Right cardiac atrium (tissue), 5 donors: ENCODE measurements around the gene SLC20A1. TPM values are rescaled to one million over a fixed set of nuclear protein-coding genes. Genes with fewer than 3 reads are reported as not detected.

Source experiments
- ATAC-seq, 2 donors: fragments of 200-7000 bp; cut with Tn5 transposase; one replicate each; pipeline versions ENCODE4 v1.8.0 to v1.9.1; 2020; ENCODE audit warnings: moderate library complexity in 2 of 2, mild to moderate bottlenecking in 1 of 2
- DNase-seq, 3 donors: peaks; one replicate each; pipeline ENCODE4 v3.0.0-alpha.2; 2020
- H3K27ac ChIP-seq: one replicate; pipeline ENCODE4 v1.5.1; 2013; ENCODE audit warnings: mild to moderate bottlenecking, low read length, control low read depth, moderate library complexity
- H3K27me3 ChIP-seq: one replicate; pipeline ENCODE4 v1.6.1; 2013; ENCODE audit not compliant: control insufficient read depth, insufficient read depth
- H3K4me1 ChIP-seq: one replicate; pipeline ENCODE4 v1.6.1; 2013; ENCODE audit warnings: low read length; ENCODE audit not compliant: control insufficient read depth, insufficient read depth
- H3K4me3 ChIP-seq: one replicate; pipeline ENCODE4 v1.5.1; 2013; ENCODE audit warnings: low read length, control low read depth
- H3K9me3 ChIP-seq: one replicate; pipeline ENCODE4 v1.6.1; 2013; ENCODE audit warnings: low read length; ENCODE audit not compliant: control insufficient read depth
- WGBS: extraction: QIAGEN DNeasy Blood & Tissue Kit; methylation state at CpG from one replicate; pipeline ENCODE4 v1.1.7; 2013; 5-methylcytosine and 5-hydroxymethylcytosine counted together
- intact Hi-C, 4 donors: fragments of 100-400 bp; cut with DNase I; formaldehyde crosslinking; loops; one replicate each; pipeline versions ENCODE4 v1.11.0 to v1.14.0; 2022 to 2023
- polyA plus RNA-seq: library from polyadenylated mRNA; stranded (reverse); fragments of 200-250 nt; gene quantifications from one replicate; pipeline ENCODE4 v1.2.3, GENCODE V29; 2013
- total RNA-seq, 4 donors: library from RNA; stranded (reverse); fragmentation: NEBNext Ultra II Directional; extraction: Animal tissue kit (Norgen Biotek cat#: 25700); gene quantifications; one replicate each; pipeline ENCODE4 v1.2.1, GENCODE V29; 2021
- donor health status: healthy with polysubstance abuse.
- donor health status: DM: no; HTN: yes; CAD: no.
- donor health status: DM: no; HTN: no; CAD: no.
- donor health status: DM: no; HTN: yes; CAD: no; lungs with severe emphysema.
- donor health status: DM: yes; HTN: yes; CAD: no.

SLC20A1 gene
- total and polyA plus RNA-seq, 5 donors = 8.6 to 24.2 (median 14.9) TPM

GRCh38 chr2:112639936-112640335, 5.8 kb upstream of the SLC20A1 start:
- peaks cover 5% of the 10 kb centered on the region for H3K4me1 ChIP-seq
- no peak for ATAC-seq
- intact Hi-C loops = no loop called here
- H3K4me3 ChIP-seq = no peak overlapping the region
- H3K27me3 ChIP-seq = no peaks in the 10 kb centered on the region
- WGBS = 91% methylated on average over 3 of the region's 3 CpGs
- H3K9me3 ChIP-seq = no peaks in the 10 kb centered on the region
- no peak for DNase-seq
- H3K27ac ChIP-seq = no peak overlapping the region

GRCh38 chr2:112640467-112640799, 5.3 kb upstream of the SLC20A1 start:
- no peak for ATAC-seq
- no peaks in the 10 kb centered on the region for H3K9me3 ChIP-seq
- H3K27ac ChIP-seq = no peak overlapping the region
- DNase-seq = no peak
- H3K4me3 ChIP-seq = no peak overlapping the region
- H3K27me3 ChIP-seq = no peaks in the 10 kb centered on the region
- WGBS = 95% methylated on average over 2 of the region's 2 CpGs
- intact Hi-C loops = no loop called here
- peaks cover 5% of the 10 kb centered on the region for H3K4me1 ChIP-seq

- peak in 1 of 3 donors; percentile 32 for DNase-seq
- Histone ChIP-seq H3K4me1 (peaks cover 5% of the 10 kb centered on the region), H3K9me3 (no peaks in the 10 kb centered on the region), H3K4me3 (no peak overlapping the region), H3K27me3 (no peaks in the 10 kb centered on the region), H3K27ac (no peak overlapping the region)
- WGBS = 52% methylated on average over 8 of the region's 8 CpGs
- intact Hi-C loops = no loop called here
- ATAC-seq = no peak
These were observed 4.7 kb upstream of the SLC20A1 start for GRCh38 chr2:112640800-112641675.

GRCh38 chr2:112641701-112642100, 4.0 kb upstream of the SLC20A1 start:
- Histone ChIP-seq H3K4me3 (no peak overlapping the region), H3K9me3 (no peaks in the 10 kb centered on the region), H3K27ac (no peak overlapping the region), H3K4me1 (peaks cover 5% of the 10 kb centered on the region), H3K27me3 (no peaks in the 10 kb centered on the region)
- DNase-seq (no peak), ATAC-seq (no peak)
- 19% methylated on average over 2 of the region's 2 CpGs for WGBS
- intact Hi-C loops = no loop called here

- no peak overlapping the region for H3K4me3 ChIP-seq
- no peaks in the 10 kb centered on the region for H3K27me3 ChIP-seq
- ATAC-seq (no peak), DNase-seq (no peak)
- 84% methylated on average over 5 of the region's 5 CpGs for WGBS
- no peak overlapping the region for H3K27ac ChIP-seq
- intact Hi-C loops = no loop called here
- H3K4me1 ChIP-seq = peaks cover 10% of the 10 kb centered on the region
- H3K9me3 ChIP-seq = no peaks in the 10 kb centered on the region
These were observed 3.2 kb upstream of the SLC20A1 start for GRCh38 chr2:112642561-112642960.

GRCh38 chr2:112642966-112643365, 2.8 kb upstream of the SLC20A1 start:
- Histone ChIP-seq H3K4me1 (peaks cover 10% of the 10 kb centered on the region), H3K27me3 (no peaks in the 10 kb centered on the region), H3K4me3 (no peak overlapping the region), H3K9me3 (no peaks in the 10 kb centered on the region), H3K27ac (no peak overlapping the region)
- intact Hi-C loops = no loop called here
- 83% methylated on average over 7 of the region's 7 CpGs for WGBS
- no peak for ATAC-seq
- no peak for DNase-seq

GRCh38 chr2:112643488-112643887, 2.3 kb upstream of the SLC20A1 start:
- H3K27ac ChIP-seq = no peak overlapping the region
- H3K4me1 ChIP-seq = peaks cover 10% of the 10 kb centered on the region
- H3K9me3 ChIP-seq = no peaks in the 10 kb centered on the region
- WGBS = 70% methylated on average over 3 of the region's 3 CpGs
- no peak for DNase-seq
- intact Hi-C loops = no loop called here
- no peak overlapping the region for H3K4me3 ChIP-seq
- no peak for ATAC-seq
- H3K27me3 ChIP-seq = no peaks in the 10 kb centered on the region

- Histone ChIP-seq H3K27me3 (no peaks in the 10 kb centered on the region), H3K4me1 (peaks cover 10% of the 10 kb centered on the region), H3K9me3 (no peaks in the 10 kb centered on the region), H3K4me3 (peak overlapping the region; percentile 75), H3K27ac (peak overlapping the region; percentile 23)
- WGBS = 45% methylated on average over 11 of the region's 11 CpGs
- intact Hi-C loops = no loop called here
- ATAC-seq (no peak), DNase-seq (no peak)
These were observed 1.4 kb upstream of the SLC20A1 start for GRCh38 chr2:112644155-112644932.

GRCh38 chr2:112644933-112645309, 818 bp upstream of the SLC20A1 start:
- peaks cover 10% of the 10 kb centered on the region for H3K4me1 ChIP-seq

GRCh38 chr2:112646102-112646719, 472 bp downstream of the SLC20A1 start:
- H3K9me3 ChIP-seq = no peaks in the 10 kb centered on the region
- peaks cover 5% of the 10 kb centered on the region for H3K4me1 ChIP-seq
- H3K4me3 ChIP-seq = peak overlapping the region; percentile 75
- DNase-seq = peak in 2 of 3 donors; percentile 69 to 88
- peak; percentile 50 to 57 for ATAC-seq
- no peaks in the 10 kb centered on the region for H3K27me3 ChIP-seq
- under 1% methylated on average over 69 of the region's 69 CpGs for WGBS
- intact Hi-C loops = no loop called here
- peak overlapping the region; percentile 96 for H3K27ac ChIP-seq

More at GRCh38 chr2:112644933-112645309, 818 bp upstream of the SLC20A1 start:
- Histone ChIP-seq H3K27me3 (no peaks in the 10 kb centered on the region), H3K4me3 (peak overlapping the region; percentile 75), H3K9me3 (no peaks in the 10 kb centered on the region), H3K27ac (peak overlapping the region; percentile 95)
- intact Hi-C loops = no loop called here
- WGBS = 7% methylated on average over 11 of the region's 11 CpGs
- ATAC-seq = no peak
- DNase-seq = no peak
